ENCODE measurements around the gene GAB3.

GAB3 gene

DNA sequence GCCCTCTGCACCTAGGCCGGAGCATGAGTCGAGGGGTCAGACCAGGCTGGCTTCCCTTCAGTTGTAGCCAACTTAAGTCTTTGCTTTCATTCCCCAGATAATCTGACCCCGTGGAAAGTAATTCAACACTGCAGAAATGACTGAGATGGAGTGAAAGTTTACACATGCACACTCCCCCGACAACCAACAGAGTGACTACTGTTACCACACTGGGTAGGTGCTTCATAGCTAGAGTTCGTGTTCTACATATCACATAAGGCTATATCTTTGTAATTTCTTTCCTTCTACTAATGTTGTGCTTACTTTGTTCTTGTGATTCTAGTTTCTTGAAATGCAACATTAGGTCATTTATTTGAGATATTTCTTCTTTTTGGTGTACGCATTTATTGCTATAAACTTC is 90.3 kb downstream of the GAB3 start:
- TF ChIP-seq, protein P1, sequence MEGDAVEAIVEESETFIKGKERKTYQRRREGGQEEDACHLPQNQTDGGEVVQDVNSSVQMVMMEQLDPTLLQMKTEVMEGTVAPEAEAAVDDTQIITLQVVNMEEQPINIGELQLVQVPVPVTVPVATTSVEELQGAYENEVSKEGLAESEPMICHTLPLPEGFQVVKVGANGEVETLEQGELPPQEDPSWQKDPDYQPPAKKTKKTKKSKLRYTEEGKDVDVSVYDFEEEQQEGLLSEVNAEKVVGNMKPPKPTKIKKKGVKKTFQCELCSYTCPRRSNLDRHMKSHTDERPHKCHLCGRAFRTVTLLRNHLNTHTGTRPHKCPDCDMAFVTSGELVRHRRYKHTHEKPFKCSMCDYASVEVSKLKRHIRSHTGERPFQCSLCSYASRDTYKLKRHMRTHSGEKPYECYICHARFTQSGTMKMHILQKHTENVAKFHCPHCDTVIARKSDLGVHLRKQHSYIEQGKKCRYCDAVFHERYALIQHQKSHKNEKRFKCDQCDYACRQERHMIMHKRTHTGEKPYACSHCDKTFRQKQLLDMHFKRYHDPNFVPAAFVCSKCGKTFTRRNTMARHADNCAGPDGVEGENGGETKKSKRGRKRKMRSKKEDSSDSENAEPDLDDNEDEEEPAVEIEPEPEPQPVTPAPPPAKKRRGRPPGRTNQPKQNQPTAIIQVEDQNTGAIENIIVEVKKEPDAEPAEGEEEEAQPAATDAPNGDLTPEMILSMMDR (conservative IDR thresholded peaks at IDR 0.05; ENCODE audit: low read depth), result no peak
- no peak overlapping the region for H3K27ac ChIP-seq
- POLR2A ChIA-PET (ENCODE audit: low non-redundant PET), result no interaction called here
- CTCF ChIA-PET, result no interaction called here
- DNase-seq (ENCODE audit: low spot score), result no peak

DNA sequence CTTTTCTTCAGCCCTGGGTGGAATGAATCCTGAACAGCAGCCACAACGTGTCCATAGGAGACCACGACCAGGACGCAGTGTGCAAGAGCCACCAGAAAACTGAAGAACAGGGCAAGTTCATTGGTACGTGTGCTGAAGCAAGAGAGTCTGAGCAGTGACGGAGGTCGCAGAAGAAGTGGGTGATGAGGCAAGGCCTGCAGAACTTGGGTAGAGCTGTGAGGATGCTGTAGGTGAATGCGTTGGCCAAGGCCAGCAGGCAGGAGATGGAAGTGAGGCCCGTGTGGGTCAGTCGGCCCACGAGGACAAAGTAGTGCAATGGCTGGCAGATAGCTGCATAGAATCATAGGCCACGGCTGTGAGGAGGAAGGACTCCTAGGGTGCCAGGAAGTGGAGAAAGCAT is 91.9 kb downstream of the GAB3 start:
- no peak for DNase-seq (ENCODE audit: low spot score)
- no peak overlapping the region for H3K27ac ChIP-seq
- ChIA-PET POLR2A (ENCODE audit: low non-redundant PET) (no interaction called here), CTCF (no interaction called here)
- TF ChIP-seq, protein P1 (conservative IDR thresholded peaks at IDR 0.05; ENCODE audit: low read depth), result no peak

DNA sequence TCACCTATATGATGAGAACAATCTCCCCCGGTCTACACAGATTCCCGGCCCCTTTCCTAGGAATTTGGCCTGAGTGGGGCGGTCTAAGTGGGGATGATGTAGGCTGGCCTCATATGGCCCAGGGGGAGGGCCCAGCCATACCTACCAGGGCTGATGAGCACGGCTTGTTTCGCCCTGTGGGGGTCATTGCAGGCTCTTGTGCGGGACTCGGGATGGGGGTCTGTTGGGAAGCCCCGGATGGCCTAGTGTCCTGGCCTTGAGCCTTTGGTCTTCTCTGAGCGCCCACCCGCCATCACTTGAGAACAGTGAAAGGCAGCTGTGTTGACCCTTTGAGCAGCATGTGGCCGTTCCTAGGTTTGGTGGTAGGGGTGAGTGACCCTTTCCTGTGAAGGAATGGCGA is 92.7 kb downstream of the GAB3 start:
- TF ChIP-seq, protein P1 (conservative IDR thresholded peaks at IDR 0.05; ENCODE audit: low read depth), result no peak
- no peak for DNase-seq (ENCODE audit: low spot score)
- CTCF ChIA-PET, result no interaction called here
- POLR2A ChIA-PET (ENCODE audit: low non-redundant PET), result no interaction called here
- H3K27ac ChIP-seq, result no peak overlapping the region

DNA sequence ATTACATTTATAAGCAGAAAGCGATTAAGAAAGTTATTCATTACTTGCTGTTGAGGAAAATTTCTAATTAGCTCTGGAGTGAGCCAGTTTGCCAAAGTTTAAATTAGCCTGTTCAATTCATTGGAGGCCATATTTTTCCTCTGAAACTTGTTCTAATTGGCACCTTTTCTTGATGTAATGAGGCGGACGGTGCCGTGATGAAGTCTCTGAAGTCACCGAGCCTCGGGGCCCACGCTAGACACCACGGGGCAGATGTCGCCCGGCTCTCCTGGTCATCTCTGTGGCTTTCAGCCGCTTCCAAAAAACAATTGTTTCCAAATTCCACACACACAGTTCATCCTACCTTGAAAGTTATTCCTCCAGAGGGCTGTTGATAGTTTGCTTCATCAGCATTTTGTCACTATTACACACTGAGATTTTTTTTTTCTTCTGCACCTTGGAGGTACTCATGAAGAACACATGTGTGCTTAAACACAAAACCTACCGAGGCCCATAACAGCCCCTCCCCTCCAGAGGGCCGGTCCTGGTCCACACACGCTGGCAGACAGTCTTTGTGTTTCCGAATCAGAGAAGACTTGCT is 93.6 kb downstream of the GAB3 start:
- no peak overlapping the region for H3K27ac ChIP-seq
- ChIA-PET CTCF (no interaction called here), POLR2A (ENCODE audit: low non-redundant PET) (no interaction called here)
- DNase-seq (ENCODE audit: low spot score), result no peak
- TF ChIP-seq, protein P1 (conservative IDR thresholded peaks at IDR 0.05; ENCODE audit: low read depth), result no peak

DNA sequence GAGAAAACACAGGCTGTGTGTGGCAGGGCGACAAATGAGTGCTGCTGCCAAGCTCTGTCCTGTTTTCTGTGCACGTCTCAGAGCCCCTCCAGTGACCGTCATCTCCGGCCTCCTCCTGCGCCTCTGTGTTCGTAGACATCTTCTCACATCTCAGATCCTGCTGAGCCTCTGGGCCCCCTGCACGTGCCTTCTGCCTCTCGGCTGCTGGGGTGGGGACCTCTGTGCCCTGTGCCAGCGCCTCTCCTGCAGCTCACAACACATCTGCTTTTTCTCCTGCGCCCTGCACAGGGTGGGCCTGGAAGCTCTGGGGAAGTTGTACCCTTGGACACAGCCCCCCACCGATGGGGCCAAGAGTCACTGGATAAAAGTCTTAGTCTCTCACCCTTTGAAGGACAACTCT is 95.1 kb downstream of the GAB3 start:
- DNase-seq (ENCODE audit: low spot score), result no peak
- no peak overlapping the region for H3K27ac ChIP-seq
- TF ChIP-seq, protein P1 (conservative IDR thresholded peaks at IDR 0.05; ENCODE audit: low read depth), result no peak
- CTCF ChIA-PET, result no interaction called here
- POLR2A ChIA-PET (ENCODE audit: low non-redundant PET), result no interaction called here

DNA sequence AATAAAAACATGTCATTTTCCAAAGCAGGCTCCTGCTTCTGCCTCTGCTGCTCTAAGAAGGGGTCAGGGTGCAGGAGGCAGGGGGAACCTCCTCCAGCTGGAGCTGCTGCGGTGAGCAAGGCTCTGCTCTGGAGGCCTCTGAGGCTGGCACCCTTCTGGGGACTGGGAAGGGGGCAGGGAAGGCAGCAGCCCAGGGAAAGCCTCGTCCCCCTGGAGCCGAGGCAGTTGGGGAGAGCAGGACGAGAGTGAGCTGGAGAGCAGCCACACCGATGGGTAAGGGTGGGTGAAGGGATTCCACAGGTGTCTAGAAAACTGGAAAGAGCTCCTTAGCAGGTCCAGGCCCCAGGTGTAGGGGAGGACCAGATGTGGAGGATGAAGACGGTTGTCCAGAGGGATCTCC is 95.5 kb downstream of the GAB3 start:
- TF ChIP-seq, protein P1 (conservative IDR thresholded peaks at IDR 0.05; ENCODE audit: low read depth), result no peak
- H3K27ac ChIP-seq, result no peak overlapping the region
- ChIA-PET POLR2A (ENCODE audit: low non-redundant PET) (no interaction called here), CTCF (no interaction called here)
- no peak for DNase-seq (ENCODE audit: low spot score)

DNA sequence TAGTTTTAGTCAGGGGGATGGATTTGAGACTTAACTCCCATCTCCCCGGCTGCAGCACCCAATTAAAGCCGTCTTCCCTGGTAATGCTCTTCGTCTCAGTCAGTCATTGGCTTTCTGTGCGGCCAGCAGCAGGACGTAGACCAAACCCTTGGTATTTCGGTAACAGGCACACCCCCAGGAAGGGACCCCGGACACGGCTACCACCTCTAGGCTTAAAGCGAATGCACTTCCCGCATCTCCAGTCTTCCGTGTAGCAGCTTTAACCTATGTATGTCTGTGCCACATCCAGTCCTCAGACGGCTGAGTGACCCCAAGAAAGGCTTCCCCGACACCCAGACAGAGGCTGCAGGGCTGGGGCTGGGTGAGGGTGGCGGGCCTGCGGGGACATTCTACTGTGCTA is 96.0 kb downstream of the GAB3 start:
- no peak overlapping the region for H3K27ac ChIP-seq
- ChIA-PET CTCF (no interaction called here), POLR2A (ENCODE audit: low non-redundant PET) (no interaction called here)
- DNase-seq (ENCODE audit: low spot score), result no peak
- TF ChIP-seq, protein P1 (conservative IDR thresholded peaks at IDR 0.05; ENCODE audit: low read depth), result no peak

All from RWPE1 (cell line).